Activated CD4-positive, alpha-beta T cell treated with anti-CD3 and anti-CD28 coated beads for 24 hours (primary cell): ENCODE data around the gene CUX1.

Source experiments
- DNase-seq, 2 donors: peaks; one replicate each; pipeline ENCODE4 v3.0.0-alpha.2; 2020; ENCODE audit warnings: low read depth in 2 of 2

Gene CUX1

DNA sequence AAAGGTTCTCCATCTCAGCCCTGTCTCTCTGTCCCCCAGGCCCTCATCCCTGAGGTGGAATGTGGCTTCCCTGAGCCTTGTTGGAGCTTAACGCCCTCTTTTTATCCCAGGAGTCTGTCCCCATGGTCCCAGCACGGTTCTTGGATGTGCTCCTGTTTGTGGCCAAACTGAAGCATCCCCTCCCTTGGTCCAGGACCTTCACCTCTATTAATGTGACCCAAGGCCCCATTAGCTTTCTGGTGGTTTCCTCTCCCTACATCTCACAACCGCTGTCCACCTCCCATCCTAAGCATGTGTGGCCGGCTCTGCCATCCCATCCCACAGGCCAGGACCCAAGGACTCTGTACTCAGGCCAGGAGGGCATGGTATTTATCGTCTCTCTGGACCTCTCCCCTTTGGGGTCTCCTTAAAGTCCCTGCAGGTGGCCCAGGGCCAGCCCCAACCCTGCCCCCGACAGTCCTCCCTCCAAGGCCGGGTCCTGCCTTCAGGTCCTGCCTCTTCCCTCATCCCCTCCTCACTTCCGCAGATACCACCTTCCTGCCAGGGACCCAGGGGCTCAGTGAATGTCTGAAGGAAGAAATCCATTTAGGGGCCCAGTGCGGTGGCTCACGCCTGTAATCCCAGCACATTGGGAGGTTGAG lies 453.9 kb downstream of the CUX1 start:
- no peak for DNase-seq

DNA sequence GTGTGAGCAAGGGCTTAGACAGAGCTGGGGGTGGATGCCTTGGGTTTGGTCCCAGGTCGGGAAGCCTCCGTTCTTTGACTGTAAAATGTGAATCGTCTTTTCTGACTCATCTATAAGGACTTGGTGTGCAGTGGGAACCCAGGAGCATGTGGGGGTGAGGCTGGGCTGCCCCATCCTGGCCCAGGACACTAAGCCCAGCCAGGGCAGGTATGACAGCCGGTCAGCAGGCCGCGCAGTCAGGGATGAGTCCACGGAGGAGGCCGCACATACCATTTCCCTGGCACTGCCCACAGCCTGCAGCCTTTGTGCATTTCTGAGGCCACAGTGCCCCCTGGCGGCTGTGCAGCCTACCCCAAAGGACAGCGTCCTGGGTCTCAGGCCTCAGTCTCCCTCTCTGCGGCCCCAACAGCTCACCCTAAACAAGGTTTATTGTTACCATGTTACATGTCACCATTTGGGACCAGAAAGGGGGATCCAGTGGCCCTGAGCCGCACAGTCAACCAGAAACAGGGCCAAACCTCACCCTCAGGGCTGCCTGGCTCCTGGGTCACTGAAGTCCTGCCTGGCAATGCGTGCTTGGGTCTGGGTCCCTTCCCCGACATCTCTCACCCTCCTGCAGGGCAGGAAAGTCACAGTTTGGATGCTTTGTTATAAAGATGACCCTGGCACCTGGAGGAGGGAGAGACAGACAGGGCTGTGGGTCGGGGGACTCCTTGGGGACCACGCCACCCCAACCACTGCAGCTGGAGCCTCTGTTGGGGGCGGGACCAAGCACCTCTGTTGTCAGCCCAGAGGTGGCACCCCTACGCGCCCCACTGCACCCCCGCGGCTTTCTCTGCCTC lies 454.9 kb downstream of the CUX1 start:
- peak; percentile 68 to 72 for DNase-seq

DNA sequence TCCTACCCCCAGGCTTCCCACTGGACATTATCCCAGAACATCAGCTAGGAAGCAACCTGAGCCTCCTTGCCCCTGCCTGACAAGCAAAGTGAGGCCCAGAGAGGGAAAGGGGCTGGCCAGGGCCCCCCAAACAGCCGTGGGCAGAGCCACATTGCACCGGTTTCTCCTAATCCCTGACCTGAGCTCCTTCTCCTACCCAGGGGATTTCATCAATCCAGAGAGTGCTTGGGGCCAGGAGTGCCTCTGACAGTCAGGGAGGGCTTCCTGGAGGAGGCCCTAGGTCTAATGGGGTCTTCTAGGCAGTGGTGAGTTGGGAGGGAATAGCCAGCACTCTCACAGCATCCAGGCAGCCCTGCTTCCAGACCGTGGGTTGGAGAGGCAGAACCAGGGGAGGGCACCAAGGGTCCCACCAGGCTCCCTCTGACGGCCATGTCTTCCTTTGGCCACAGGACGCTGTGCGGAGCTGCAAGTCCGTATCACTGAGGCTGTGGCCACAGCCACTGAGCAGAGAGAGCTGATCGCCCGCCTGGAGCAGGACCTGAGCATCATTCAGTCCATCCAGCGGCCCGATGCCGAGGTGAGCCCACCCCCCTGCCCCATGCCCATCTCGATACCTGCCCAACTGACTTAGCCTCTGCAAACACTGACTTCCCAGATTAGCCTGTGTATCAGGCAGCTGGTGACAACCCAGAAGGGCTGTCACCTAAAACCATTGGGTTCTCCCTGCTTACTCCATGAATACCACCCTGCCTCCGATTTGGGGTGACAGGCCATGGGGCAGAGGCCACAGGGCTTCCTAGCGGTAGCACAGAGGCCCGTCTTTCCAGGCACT lies 455.7 kb downstream of the CUX1 start:
- no peak for DNase-seq

DNA sequence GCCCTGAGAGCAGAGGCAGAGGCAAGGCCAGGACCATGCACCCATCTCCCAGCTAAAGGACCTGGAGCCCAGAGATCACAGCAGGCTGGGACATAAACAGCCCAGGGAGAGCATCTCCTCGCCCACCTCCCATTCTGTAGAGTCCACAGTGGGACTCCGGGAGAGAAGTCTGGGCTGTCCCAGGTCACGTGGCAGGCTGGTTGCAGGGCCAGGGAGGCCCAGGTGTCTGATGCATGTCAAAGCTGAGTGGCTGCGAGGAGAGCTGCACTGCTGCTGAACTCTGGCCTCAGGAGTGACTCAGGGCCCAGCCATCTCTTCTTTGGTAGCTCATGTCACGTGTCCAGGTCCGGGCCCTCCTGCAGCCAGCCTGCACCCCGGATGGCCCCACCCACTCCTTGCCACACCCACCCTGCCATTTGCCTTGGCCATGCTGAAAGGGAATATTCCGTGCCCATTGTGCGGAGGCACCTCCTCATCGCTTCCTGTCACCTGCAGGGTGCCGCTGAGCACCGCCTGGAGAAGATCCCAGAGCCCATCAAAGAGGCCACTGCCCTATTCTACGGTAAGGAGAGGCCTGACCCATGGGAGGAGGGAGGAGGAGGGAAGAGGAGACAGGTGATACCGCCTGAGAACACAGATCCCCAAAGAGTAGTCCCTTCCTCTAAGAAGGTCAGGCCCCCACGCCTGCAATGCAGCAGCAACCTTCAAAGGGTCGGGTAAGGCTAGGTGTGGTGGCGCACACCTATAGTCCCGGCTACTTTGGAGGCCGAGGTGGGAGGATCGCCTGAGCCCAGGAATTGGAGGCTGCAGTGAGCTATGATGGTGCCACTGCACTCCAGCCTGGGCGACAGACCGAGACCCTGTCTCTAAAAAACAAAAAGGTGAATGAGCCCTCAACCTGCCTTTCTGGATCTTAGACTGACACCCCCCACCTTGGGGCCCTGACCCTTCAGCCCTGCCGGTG lies 456.6 kb downstream of the CUX1 start:
- no peak for DNase-seq

DNA sequence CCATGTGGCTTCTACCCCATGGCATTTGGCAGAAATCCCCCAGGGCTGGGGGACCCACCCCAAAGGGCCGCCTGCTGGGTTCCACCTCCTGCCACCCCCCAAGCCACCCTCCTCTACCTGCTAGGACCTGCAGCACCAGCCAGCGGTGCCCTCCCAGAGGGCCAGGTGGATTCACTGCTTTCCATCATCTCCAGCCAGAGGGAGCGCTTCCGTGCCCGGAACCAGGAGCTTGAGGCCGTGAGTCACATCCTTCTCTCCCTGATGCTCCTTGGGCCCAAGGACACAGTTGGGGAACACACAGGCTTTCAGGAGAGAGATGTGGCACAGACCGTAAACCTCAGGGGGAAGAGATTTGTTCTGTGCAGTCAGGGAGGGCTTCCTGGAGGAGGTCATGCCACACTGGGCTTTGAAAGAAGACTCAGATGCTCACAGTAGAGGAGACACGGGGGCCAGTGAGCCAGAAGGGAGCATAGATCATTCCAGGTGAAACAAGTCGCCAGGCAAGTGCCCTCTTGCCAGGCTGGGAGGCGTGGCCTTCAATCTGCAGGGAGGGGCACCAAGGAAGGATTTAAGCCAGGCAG lies 457.8 kb downstream of the CUX1 start:
- no peak for DNase-seq

DNA sequence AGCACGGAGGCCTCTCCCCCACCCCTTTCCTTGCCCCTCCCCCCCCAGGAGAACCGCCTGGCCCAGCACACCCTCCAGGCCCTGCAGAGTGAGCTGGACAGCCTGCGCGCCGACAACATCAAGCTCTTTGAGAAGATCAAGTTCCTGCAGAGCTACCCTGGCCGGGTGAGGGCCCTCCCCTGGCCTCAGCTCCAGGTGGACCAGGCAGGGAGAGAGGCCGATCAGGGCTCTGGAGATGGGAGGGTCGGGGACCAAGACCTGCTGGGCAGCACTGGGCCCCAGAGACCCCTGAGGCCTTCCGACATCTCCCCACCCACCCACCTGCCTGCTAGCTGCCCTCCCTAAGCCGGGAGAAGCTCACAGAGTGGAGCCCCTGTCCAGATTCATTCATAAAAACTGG lies 460.5 kb downstream of the CUX1 start:
- no peak for DNase-seq

DNA sequence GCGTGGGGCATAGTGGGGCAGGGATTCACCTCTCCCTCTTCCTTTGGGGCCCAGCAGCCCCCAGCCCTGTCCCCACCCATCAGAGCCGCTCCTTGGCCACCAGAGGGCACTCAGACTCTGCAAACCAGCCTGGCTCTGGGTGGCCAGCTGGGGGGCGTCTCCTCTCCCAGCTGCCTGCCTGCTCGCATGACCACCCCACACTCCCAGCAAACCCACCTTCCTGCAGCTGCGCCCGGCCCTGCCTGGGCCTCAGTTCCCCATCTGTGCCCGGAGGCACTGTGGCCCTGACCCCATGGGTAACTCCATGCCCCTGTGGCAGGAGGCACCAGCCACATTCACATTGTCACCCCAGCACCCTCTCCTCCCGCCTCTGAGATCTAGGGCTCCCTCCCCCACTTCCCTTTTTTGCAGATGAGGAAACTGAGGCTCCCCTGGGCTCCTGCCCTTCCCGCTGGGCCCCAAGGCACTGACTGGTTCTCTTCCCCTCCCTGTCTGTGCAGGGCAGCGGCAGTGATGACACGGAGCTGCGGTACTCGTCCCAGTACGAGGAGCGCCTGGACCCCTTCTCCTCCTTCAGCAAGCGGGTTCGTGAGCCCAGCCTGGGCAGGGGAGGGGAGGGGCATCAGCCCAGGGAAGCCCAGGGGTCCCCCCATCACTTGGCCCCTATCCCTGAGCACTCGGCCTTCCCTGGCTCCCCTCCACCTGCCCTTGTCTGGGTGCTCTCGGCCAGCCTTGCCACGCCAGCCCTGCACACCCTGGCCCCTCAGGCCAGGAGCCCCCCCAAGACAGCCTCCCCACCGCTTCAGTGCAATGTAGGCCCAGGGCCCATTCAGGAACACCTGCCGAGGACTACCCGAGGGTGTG lies 462.3 kb downstream of the CUX1 start:
- no peak for DNase-seq

DNA sequence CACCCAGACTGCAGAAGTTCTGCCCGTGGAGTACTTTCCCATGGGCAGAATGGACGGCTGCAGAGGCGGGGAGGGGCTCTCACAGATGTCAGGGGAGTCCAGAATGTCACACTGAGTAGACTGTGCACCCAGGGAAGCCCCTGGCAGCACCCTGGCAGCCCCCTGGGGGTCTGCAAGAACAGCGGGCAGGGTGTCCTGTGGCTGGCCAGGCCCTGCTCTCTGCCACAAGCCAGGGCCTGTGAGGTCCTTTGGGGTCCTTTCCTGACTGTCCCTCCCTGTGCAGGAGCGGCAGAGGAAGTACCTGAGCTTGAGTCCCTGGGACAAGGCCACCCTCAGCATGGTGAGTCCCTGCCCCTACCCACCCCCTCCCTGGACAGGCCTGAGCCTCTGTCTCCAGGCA lies 463.1 kb downstream of the CUX1 start:
- DNase-seq: no peak

DNA sequence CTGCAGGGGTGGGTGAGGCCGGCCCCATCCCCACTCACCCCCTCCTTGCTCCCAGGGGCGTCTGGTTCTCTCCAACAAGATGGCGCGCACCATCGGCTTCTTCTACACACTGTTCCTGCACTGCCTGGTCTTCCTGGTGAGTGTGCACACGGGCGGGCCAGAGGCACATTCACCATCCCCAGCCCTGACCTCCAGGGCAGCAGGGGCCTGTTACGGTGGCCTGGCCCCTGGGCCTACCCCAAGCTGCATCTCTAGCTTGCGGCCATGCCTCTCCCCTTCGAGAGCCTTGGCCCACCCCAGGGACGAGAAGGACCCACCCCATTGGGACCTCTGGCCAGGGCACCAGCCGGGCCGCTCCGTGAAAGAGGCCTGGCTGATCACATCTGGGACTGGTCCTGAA lies 464.4 kb downstream of the CUX1 start:
- DNase-seq: no peak

DNA sequence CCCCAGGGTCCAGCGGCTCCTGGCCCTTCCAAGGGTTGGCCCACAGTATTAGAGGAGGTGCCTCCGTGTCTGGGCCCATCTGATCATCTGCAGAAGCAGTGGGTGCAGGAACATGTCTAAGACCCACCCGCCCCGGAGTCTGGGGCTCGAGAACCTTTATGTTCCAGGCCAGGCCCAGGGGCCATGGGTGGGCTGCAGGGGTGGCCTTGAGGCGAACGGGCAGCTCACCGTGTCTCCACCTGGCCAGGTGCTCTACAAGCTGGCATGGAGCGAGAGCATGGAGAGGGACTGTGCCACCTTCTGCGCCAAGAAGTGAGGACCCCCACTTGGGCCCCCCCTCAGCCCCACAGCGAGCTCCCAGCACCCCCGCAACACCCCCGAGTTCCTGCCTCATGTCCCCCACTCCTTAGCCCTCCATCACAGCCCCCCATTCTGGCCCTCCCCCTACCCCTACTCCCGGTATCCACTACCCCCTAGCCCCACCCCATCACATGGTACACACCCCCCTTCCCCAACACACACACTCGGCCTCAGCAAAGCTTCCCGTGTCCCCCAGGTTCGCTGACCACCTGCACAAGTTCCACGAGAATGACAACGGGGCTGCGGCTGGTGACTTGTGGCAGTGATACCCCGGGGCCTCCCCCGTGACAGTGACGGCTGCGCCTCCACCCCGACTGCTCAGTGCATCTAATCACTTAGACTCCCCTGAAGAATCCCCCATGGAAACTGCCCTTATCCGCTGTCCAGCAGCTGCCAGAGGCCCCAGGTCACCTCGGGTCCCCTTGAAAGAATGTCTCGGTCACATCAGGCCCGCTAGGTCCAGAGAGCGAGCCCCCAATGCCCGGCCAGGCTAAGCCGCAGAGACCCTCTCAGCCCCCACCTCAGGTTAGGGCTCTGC lies 465.3 kb downstream of the CUX1 start:
- DNase-seq: no peak

DNA sequence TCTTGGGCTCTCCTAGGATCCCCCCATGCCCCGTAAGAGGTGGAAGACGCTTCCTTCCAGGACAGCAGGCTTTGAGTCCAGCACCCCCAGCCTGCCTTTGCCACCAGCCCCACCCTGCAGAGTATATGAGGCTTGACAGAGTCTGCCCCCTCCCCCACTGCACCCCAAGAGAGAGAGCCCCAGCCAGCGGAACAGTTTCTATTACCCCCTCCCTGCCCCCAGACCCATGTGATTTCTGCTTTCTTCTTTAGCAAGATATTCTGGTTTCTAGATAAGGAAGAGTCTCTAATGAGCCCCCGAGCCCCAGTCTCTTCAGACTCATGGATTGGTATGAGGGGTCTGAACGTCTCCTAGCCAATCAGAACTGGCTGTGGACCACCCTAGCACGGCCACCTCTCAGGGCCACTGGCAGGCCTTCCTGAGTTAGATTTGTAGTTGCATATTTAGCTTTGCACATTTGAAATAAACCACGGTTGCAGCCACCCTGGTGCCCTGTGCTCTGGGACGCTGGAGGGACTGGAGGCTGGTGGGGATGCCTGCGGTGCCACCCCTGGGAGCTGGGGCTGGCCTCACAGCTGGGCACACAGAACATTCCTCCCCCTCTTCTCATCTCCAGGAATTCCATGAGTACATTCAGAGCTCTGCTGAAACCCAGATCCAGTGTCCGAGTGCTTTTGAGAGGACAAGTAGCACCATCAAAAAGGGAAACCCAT lies 466.2 kb downstream of the CUX1 start:
- DNase-seq: no peak

DNA sequence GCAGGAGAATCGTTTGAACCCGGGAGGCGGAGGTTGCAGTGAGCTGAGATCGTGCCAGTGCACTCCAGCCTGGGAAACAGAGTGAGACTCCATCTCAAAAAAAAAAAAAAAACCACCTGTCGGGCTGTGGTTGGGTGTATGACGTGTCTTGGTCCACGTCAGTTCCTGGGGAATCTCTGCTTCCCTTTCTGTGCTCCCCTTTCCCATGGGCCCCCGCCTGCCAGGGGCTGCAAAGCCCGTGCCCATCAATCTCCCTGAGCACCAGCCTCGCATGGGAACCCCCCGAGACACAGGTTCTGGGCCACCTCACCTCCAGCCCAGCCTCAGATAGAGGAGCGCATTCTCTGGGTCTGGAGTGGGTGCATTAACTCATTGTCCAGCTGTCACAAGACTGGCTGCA lies 467.0 kb downstream of the CUX1 start:
- no peak for DNase-seq

DNA sequence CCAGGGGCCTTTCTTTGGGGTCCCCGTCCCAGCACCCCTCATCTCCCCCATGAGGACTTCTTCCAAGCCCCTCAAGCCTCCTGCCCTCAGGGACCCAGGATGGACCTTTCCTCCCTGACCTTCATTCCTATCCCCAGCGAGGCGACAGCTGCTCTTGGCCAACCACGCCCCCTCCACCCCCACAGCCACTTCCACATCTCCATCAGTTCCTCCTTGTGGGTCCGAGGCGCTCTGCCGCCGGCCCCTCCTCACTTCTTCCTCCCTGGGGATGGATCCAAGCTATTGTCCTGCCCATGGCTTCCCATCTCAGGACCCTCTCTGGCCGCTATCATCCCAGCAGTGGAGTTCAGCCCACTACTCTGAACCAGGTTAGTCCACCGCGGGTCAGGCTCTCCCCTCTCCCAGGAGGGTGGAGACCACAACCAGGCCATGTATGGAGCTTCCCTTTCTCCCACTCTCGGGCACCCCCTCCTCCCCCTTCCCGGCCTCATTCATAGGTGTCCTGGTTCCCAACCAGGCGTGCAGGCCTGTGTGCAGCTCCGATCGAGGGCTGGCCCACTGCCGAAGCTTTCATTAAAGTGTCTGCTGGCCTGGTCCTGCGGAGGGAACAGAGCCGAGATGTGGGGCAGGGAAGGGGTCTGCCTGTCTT lies 467.6 kb downstream of the CUX1 start:
- DNase-seq: no peak

DNA sequence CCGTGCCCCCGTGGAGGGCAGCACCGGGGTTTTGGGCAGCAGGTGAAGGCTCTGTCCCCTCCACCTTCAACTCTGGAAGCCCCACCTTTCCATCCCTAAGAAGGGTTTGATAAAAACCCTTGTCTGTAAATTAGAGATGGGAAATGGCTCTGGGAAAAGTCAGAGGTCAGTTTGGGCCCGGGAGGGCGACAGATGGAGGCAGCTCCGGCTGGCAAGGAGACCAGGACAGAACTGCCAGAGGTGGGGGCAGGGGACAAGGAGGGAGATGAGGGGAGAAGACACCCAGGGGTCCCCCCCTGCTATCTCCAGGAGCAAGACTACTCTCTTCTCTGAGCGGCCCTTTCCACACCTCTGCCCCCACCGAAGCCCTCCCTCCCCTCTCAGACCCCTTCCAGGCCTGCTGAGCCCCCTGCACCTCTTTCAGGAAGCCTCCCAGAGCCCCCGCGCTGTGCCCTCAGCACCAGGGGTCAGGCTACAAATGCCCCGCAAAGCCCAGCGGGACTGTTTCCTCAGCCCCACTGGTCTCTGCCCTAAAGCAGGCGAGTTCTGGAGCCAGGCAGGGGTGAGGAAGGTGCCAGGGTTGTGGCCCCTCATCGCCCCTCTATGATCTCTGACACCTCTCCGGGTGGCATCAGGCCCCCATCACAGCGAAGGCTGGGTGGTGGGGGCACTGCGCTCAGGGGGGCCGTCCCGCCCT lies 468.3 kb downstream of the CUX1 start:
- DNase-seq: no peak

DNA sequence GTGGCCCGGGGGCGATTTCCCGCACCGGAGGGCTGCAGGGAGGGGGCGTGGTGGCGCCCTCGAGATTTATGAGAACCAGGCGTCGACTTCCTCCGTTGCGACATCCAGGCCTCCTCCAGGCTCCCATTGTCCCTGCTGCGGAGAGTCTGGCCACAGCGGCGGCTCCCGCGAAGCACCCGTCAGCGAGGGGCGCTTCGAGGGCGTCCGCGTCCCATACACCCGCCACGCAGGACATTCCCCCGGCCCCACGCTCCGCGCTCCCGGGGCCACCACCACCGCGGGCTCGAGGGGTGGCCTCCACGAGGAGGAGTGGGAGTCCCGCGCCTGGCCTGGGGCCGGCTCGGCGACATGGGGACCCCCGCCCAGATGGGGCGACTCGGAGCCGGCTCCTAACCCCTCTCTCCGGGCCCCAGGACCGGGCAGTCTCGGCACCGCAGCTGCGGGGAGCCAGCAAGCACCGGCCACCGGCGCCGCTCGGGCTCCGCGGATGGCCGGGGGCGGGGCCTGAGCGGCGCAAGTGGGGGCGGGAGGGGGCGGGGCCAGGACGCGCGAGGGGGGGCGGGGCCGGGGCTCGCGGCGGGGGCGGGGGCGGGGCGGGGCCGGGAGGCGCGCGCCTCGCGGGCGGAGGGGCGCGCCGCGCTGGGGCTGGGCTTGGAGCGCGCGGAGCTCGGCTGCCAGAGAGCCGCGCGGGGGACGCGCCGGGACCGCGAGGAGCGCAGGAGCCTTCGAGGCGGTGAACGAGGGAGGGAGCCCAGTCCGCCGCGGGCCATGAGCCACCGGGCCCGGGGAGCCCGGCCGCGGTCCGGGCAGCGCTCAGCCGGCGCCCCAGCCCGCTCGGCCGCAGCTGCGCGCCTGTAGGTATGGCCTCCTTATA lies 469.0 kb downstream of the CUX1 start, which contains the start of gene SH2B2:
SH2B2 (plus strand) TSS at position 632 of the 874 bp plus-strand sequence. CDS start 13,683 bp downstream, outside the sequence.
- DNase-seq: no peak
